Mesenchymal stem cell (in vitro differentiated cells and primary cell): Measurements from ENCODE around the gene TAS2R41.

Experiments
- DNase-seq: peaks from one replicate; pipeline ENCODE4 v3.0.0-alpha.2; 2013
- H2AFZ ChIP-seq: one replicate; pipeline ENCODE4 v1.6.1; 2013; ENCODE audit warnings: low read depth, mild to moderate bottlenecking, control low read depth, inconsistent platforms, low read length, moderate library complexity
- H2AK5ac ChIP-seq: 2 replicates; pipeline ENCODE4 v1.6.1; 2013; ENCODE audit warnings: low read length, moderate library complexity, mild to moderate bottlenecking, inconsistent platforms; ENCODE audit not compliant: severe bottlenecking
- H2BK120ac ChIP-seq: one replicate; pipeline ENCODE4 v1.6.1; 2013; ENCODE audit warnings: low read depth, mild to moderate bottlenecking, inconsistent platforms, low read length, moderate library complexity
- H2BK12ac ChIP-seq, 2 experiments: one replicate each; pipeline ENCODE4 v1.6.1; 2013; ENCODE audit warnings: inconsistent platforms in 2 of 2, low read length in 2 of 2, mild to moderate bottlenecking in 2 of 2, moderate library complexity in 2 of 2, control low read depth in 1 of 2
- H2BK15ac ChIP-seq: one replicate; pipeline ENCODE4 v1.6.1; 2013; ENCODE audit warnings: mild to moderate bottlenecking, low read depth, inconsistent platforms; ENCODE audit not compliant: poor library complexity, severe bottlenecking
- H2BK5ac ChIP-seq: 2 replicates; pipeline ENCODE4 v1.6.1; 2013; ENCODE audit warnings: low read depth, mild to moderate bottlenecking, low read length, control low read depth, inconsistent platforms; ENCODE audit not compliant: poor library complexity, severe bottlenecking
- H3K14ac ChIP-seq, 2 experiments: one replicate each; pipeline ENCODE4 v1.6.1; 2013; ENCODE audit warnings: inconsistent platforms in 2 of 2, low read length in 2 of 2, control low read depth in 1 of 2, mild to moderate bottlenecking in 1 of 2, moderate library complexity in 1 of 2
- H3K18ac ChIP-seq, 2 experiments: one replicate each; pipeline ENCODE4 v1.6.1; 2013; ENCODE audit warnings: inconsistent platforms in 2 of 2, low read length in 2 of 2, control low read depth in 1 of 2, low read depth in 1 of 2, mild to moderate bottlenecking in 1 of 2
- H3K23ac ChIP-seq, 2 experiments: one replicate each; pipeline ENCODE4 v1.6.1; 2013; ENCODE audit warnings: inconsistent platforms in 2 of 2, low read length in 2 of 2, mild to moderate bottlenecking in 2 of 2, moderate library complexity in 2 of 2, control low read depth in 1 of 2
- H3K27ac ChIP-seq: 2 replicates; pipeline ENCODE4 v1.5.1; 2013; ENCODE audit warnings: mild to moderate bottlenecking, moderate library complexity, low read length, control low read depth, inconsistent platforms; ENCODE audit not compliant: poor library complexity, severe bottlenecking
- H3K27me3 ChIP-seq, 2 experiments: 2 replicates each; pipeline versions ENCODE4 v1.6.1 to v1.7.0; 2013; ENCODE audit warnings: low read length in 2 of 2, mild to moderate bottlenecking in 2 of 2, moderate library complexity in 2 of 2, control low read depth in 1 of 2, inconsistent platforms in 1 of 2; ENCODE audit not compliant: control insufficient read depth in 1 of 2, insufficient read depth in 1 of 2
- H3K36me3 ChIP-seq, 2 experiments: 2 replicates each; pipeline versions ENCODE4 v1.6.1 to v1.7.0; 2013; ENCODE audit warnings: low read length in 2 of 2, control low read depth in 1 of 2, inconsistent platforms in 1 of 2, low read depth in 1 of 2, mild to moderate bottlenecking in 1 of 2; ENCODE audit not compliant: insufficient read depth in 2 of 2, control insufficient read depth in 1 of 2
- H3K4ac ChIP-seq, 2 experiments: one replicate each; pipeline ENCODE4 v1.6.1; 2013; ENCODE audit warnings: inconsistent platforms in 2 of 2, low read length in 2 of 2, mild to moderate bottlenecking in 2 of 2, moderate library complexity in 2 of 2, control low read depth in 1 of 2, low read depth in 1 of 2
- H3K4me1 ChIP-seq: 2 replicates; pipeline ENCODE4 v1.6.1; 2013; ENCODE audit warnings: low read depth, low read length, control low read depth; ENCODE audit not compliant: control insufficient read depth, insufficient read depth
- H3K4me2 ChIP-seq: 2 replicates; pipeline ENCODE4 v1.6.1; 2013; ENCODE audit warnings: low read length, mild to moderate bottlenecking, inconsistent platforms; ENCODE audit not compliant: poor library complexity, severe bottlenecking
- H3K4me3 ChIP-seq, 2 experiments: 2 replicates each; pipeline versions ENCODE4 v1.5.1 to v1.7.0; 2013; ENCODE audit warnings: low read length in 2 of 2, mild to moderate bottlenecking in 2 of 2, control low read depth in 1 of 2, low read depth in 1 of 2; ENCODE audit not compliant: insufficient read depth in 1 of 2
- H3K79me1 ChIP-seq: replicated peaks from 2 replicates; pipeline ENCODE4 v1.6.1; 2013; ENCODE audit warnings: mild to moderate bottlenecking, control low read depth, low read length, inconsistent platforms; ENCODE audit not compliant: poor library complexity, severe bottlenecking
- H3K9ac ChIP-seq: 2 replicates; pipeline ENCODE4 v1.7.0; 2013; ENCODE audit warnings: mild to moderate bottlenecking, low read length, moderate library complexity
- H3K9me3 ChIP-seq: 2 replicates; pipeline ENCODE4 v1.7.0; 2013; ENCODE audit warnings: mild to moderate bottlenecking, low read length; ENCODE audit not compliant: control insufficient read depth
- H4K8ac ChIP-seq: one replicate; pipeline ENCODE4 v1.6.1; 2013; ENCODE audit warnings: inconsistent platforms, mild to moderate bottlenecking, low read length, moderate library complexity
- H4K91ac ChIP-seq: one replicate; pipeline ENCODE4 v1.6.1; 2013; ENCODE audit warnings: mild to moderate bottlenecking, low read length, inconsistent platforms
- WGBS: methylation state at CpG from one replicate; pipeline ENCODE4 v1.1.7; 2013; ENCODE audit warnings: mixed read lengths; 5-methylcytosine and 5-hydroxymethylcytosine counted together

Gene TAS2R41

GRCh38 chr7:143480501-143480900 is 2.8 kb downstream of the TAS2R41 start:
- H2BK5ac ChIP-seq = no peak overlapping the region
- H3K18ac ChIP-seq = no peak overlapping the region
- H2AK5ac ChIP-seq = no peak overlapping the region
- no peaks in the 10 kb centered on the region for H3K27me3 ChIP-seq
- no peak overlapping the region for H4K8ac ChIP-seq
- no peaks in the 10 kb centered on the region for H3K4me1 ChIP-seq
- H2AFZ ChIP-seq = no peak overlapping the region
- no peak for DNase-seq
- H3K9me3 ChIP-seq = no peaks in the 10 kb centered on the region
- H2BK15ac ChIP-seq = no peak overlapping the region
- no peak overlapping the region for H3K4me2 ChIP-seq
- H3K27ac ChIP-seq = no peak overlapping the region
- H3K4me3 ChIP-seq = no peak overlapping the region
- no peak overlapping the region for H3K14ac ChIP-seq
- no peak overlapping the region for H2BK120ac ChIP-seq
- no peak overlapping the region for H3K4ac ChIP-seq
- H2BK12ac ChIP-seq = no peak overlapping the region
- no peaks in the 10 kb centered on the region for H3K79me1 ChIP-seq
- no peaks in the 10 kb centered on the region for H3K36me3 ChIP-seq
- no peak overlapping the region for H3K9ac ChIP-seq
- H3K23ac ChIP-seq = no peak overlapping the region
- no peak overlapping the region for H4K91ac ChIP-seq

DNA sequence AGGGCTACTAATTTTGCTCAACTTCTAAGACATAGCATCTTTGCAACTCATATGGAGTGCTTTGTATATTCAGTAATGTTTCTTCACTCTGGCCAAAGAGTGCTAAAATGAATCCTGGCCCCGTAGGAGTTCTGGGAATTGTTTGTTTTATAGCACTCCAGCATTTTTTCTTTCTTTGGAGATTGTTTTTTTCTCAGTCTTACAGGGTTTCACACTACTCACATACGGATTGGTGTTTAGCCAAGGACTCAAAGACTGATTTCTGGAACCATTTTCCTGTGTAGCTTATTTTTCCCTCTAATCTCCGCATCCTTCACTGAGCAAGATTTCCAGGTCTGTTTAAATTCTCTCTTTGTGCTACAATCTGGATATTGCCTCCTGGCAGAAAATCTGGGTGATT is 6.4 kb downstream of the TAS2R41 start:
- no peak overlapping the region for H2BK15ac ChIP-seq
- peaks cover 0 to 2% of the 10 kb centered on the region in 2 experiments for H3K27me3 ChIP-seq
- H3K9me3 ChIP-seq = no peaks in the 10 kb centered on the region
- H3K79me1 ChIP-seq = no peaks in the 10 kb centered on the region
- H4K91ac ChIP-seq = no peak overlapping the region
- H3K4me3 ChIP-seq = no peak overlapping the region
- H4K8ac ChIP-seq = no peak overlapping the region
- no peaks in the 10 kb centered on the region for H3K36me3 ChIP-seq
- no peaks in the 10 kb centered on the region for H3K4me1 ChIP-seq
- no peak overlapping the region for H2AK5ac ChIP-seq
- no peak overlapping the region for H3K18ac ChIP-seq
- no peak overlapping the region for H2BK5ac ChIP-seq
- H3K4ac ChIP-seq = no peak overlapping the region
- no peak overlapping the region for H3K27ac ChIP-seq
- WGBS = 60% methylated on average over 2 of the region's 3 CpGs
- no peak overlapping the region for H2BK12ac ChIP-seq
- no peak overlapping the region for H2AFZ ChIP-seq
- no peak overlapping the region for H3K14ac ChIP-seq
- no peak overlapping the region for H3K23ac ChIP-seq
- DNase-seq = no peak
- H3K4me2 ChIP-seq = no peak overlapping the region
- peak overlapping the region; percentile 69 for H3K9ac ChIP-seq
- no peak overlapping the region for H2BK120ac ChIP-seq

- DNase-seq = no peak
- Histone ChIP-seq H2BK15ac (no peak overlapping the region), H2AFZ (no peak overlapping the region), H3K4ac (no peak overlapping the region), H3K27me3 (peaks cover 0 to 8% of the 10 kb centered on the region in 2 experiments), H2BK12ac (no peak overlapping the region), H3K23ac (no peak overlapping the region), H3K4me3 (no peak overlapping the region), H2AK5ac (no peak overlapping the region), H2BK5ac (no peak overlapping the region), H2BK120ac (no peak overlapping the region), H4K8ac (no peak overlapping the region), H3K18ac (no peak overlapping the region), H3K4me2 (no peak overlapping the region), H3K9me3 (no peaks in the 10 kb centered on the region), H4K91ac (no peak overlapping the region), H3K79me1 (no peaks in the 10 kb centered on the region), H3K36me3 (no peaks in the 10 kb centered on the region), H3K27ac (no peak overlapping the region), H3K9ac (no peak overlapping the region), H3K14ac (no peak overlapping the region), H3K4me1 (no peaks in the 10 kb centered on the region)
Measured at GRCh38 chr7:143485094-143485493, 7.4 kb downstream of the TAS2R41 start.

GRCh38 chr7:143485500-143485899 is 7.8 kb downstream of the TAS2R41 start:
- no peaks in the 10 kb centered on the region for H3K9me3 ChIP-seq
- no peak overlapping the region for H3K4me3 ChIP-seq
- 81% methylated on average over 6 of the region's 6 CpGs for WGBS

More at GRCh38 chr7:143485500-143485899, 7.8 kb downstream of the TAS2R41 start:
- Histone ChIP-seq H3K4me2 (no peak overlapping the region), H2BK15ac (no peak overlapping the region), H3K27me3 (peaks cover 0 to 8% of the 10 kb centered on the region in 2 experiments), H2BK12ac (no peak overlapping the region), H4K8ac (no peak overlapping the region), H3K9ac (no peak overlapping the region), H3K4ac (no peak overlapping the region), H3K27ac (no peak overlapping the region), H2BK120ac (no peak overlapping the region), H3K36me3 (no peaks in the 10 kb centered on the region), H3K18ac (no peak overlapping the region), H3K4me1 (no peaks in the 10 kb centered on the region), H2BK5ac (no peak overlapping the region), H3K23ac (no peak overlapping the region), H4K91ac (no peak overlapping the region), H2AFZ (no peak overlapping the region), H2AK5ac (no peak overlapping the region), H3K79me1 (no peaks in the 10 kb centered on the region), H3K14ac (no peak overlapping the region)
- no peak for DNase-seq
